Epithelial cell of prostate (primary cell): ENCODE measurements around the gene NOL6.
A peak's percentile ranks its signal among the peaks of the same experiment; 100 is the strongest.

Experiments
- DNase-seq: peaks from one replicate; pipeline ENCODE4 v3.0.0-alpha.2; 2011; ENCODE audit warnings: low read depth, low spot score
- H3K27ac ChIP-seq: fragments of 450-650 bp; 2 replicates; pipeline ENCODE4 v1.5.1; 2017; ENCODE audit warnings: mild to moderate bottlenecking

NOL6 gene

DNA sequence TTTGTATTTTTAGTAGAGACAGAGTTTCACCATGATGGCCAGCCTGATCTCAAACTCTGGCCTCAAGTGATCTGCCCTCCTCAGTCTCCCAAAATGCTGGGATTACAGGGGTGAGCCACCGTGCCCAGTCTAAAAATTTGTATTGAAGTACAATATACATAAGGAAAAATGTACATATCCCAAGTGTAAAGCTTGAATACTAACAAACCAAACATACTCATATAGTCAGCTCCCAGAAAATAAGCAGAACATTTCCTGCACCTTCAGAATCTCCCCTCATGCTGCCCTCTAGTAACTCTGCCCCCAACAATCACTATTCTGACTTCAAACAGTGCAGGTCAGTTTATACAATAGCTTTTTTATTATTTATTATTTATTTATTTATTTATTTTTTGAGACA lies 1.6 kb upstream of the NOL6 start:
- no peak for DNase-seq
- no peak overlapping the region for H3K27ac ChIP-seq

GRCh38 chr9:33472881-33473615 lies 676 bp downstream of the NOL6 start:
- no peak overlapping the region for H3K27ac ChIP-seq

DNA sequence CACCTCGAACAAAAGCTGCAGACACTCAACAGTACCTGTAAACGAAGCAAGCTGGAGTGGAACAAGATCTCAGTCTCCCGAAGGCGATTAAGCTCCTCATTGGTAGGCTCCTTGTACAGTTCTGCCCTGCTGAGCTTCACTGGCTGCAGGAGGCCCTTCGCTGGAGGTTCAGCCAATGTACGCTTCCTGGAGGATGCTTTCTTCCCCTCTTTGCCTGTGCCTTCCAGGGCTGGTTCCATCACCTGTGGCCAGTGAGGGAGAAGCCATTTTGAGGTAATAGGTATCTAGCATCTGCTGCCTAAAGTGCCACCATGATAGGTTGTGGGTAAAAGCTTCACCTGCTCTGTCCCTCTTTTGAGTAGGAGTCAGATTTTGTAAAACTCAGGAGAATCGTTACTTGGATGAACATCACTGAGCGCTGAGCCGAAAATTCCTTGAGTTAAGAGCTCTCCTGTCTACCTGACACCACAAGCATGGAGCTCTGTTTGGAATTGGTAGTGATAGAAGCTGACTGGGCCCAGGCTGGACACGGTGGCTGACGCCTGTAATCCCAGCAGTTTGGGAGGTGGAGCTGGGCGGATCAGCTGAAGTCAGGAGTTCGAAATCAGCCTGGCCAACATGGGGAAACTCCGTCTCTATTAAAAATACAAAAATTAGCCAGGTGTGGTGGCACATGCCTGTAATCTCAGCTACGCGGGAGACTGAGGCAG lies 1.4 kb downstream of the NOL6 start:
- H3K27ac ChIP-seq, result no peak overlapping the region
- no peak for DNase-seq

More at GRCh38 chr9:33472881-33473615, 676 bp downstream of the NOL6 start:
- DNase-seq, result no peak

DNA sequence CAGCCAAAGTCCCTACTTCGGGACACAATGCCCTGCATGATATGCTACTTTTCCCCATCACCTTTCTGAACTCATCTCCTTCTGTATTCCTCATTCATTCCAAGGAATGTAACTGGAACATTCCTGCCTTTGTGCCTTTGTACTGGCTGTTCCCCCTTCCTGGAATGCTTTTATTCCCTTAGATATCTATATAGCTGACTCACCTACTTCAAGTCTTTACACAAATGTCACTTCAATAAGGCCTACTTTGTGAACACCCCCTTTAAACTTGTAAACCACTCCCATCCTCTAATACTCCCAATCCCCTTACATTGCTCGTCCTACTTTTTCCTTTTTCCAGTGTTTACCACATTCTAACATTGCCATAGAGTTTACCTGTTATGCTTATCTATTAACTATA lies 2.4 kb downstream of the NOL6 start:
- no peak for DNase-seq
- no peak overlapping the region for H3K27ac ChIP-seq

DNA sequence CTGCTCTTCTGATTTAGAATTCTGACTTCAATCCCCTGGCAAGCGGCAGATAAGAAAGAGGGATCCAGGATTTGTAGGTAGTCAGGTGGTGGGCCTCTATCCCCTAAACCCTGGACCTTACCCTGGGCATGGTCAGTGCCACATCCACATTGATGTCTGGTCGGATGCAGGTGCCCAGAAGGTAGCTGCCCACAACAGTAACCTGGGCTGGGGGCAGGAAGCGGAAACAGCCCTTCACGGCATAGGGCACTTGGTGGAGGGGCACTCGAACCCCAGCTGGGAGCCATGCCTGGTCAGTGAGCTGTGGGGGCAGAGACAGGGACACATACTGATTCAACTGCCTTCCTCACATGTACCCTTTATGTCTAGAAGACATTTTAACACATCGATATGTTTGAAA lies 3.8 kb downstream of the NOL6 start:
- no peak for DNase-seq
- H3K27ac ChIP-seq, result no peak overlapping the region

- no peak overlapping the region for H3K27ac ChIP-seq
- no peak for DNase-seq
These were observed 4.7 kb downstream of the NOL6 start for GRCh38 chr9:33468797-33469621.

DNA sequence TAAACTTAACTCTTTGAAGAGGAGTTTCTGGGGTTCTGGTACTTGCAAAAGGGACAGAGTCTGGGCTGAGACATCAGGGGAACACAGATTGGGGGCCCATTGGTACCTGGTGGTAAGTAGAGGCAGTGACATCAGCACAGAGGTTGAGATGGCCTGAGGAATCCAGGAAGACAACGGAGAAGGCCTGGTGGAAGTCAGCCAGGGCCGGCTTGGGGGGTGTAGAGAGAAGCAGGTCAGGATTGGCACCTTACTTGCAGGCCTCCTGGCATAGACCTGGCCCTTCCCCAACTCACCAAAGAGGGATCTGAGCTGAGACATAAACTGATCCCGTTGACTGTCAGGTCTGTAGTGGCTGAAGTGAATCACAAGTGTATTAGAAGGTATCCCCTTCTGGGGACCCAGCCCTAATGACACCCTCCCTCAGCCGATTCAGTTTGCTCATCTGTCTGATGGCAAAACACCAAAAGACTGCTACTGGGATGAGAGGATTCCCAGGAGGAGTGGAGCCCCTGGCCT lies 5.5 kb downstream of the NOL6 start:
- no peak overlapping the region for H3K27ac ChIP-seq
- DNase-seq, result no peak

DNA sequence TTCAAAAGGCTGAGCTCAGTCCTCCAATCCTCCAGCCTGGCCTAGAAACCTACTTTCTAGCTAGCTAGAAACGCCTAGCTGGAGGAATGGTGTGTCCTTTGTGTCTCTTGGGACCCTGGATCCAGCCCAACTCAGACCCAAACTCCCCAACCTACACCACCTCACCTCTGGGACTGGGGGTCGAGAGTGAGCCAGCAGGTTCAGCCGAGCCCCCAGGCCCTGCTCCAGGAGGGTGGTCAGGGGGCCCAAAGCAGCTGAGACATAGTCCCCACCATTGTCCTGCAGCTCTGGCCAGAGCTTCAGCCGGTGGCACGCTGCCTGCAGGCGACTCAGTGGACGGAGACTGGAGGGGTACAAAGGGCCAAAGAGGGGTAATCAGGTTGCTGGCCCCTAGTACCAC lies 6.2 kb downstream of the NOL6 start:
- H3K27ac ChIP-seq, result no peak overlapping the region
- DNase-seq, result no peak

GRCh38 chr9:33466565-33467495 lies 6.9 kb downstream of the NOL6 start:
- no peak overlapping the region for H3K27ac ChIP-seq
- no peak for DNase-seq

DNA sequence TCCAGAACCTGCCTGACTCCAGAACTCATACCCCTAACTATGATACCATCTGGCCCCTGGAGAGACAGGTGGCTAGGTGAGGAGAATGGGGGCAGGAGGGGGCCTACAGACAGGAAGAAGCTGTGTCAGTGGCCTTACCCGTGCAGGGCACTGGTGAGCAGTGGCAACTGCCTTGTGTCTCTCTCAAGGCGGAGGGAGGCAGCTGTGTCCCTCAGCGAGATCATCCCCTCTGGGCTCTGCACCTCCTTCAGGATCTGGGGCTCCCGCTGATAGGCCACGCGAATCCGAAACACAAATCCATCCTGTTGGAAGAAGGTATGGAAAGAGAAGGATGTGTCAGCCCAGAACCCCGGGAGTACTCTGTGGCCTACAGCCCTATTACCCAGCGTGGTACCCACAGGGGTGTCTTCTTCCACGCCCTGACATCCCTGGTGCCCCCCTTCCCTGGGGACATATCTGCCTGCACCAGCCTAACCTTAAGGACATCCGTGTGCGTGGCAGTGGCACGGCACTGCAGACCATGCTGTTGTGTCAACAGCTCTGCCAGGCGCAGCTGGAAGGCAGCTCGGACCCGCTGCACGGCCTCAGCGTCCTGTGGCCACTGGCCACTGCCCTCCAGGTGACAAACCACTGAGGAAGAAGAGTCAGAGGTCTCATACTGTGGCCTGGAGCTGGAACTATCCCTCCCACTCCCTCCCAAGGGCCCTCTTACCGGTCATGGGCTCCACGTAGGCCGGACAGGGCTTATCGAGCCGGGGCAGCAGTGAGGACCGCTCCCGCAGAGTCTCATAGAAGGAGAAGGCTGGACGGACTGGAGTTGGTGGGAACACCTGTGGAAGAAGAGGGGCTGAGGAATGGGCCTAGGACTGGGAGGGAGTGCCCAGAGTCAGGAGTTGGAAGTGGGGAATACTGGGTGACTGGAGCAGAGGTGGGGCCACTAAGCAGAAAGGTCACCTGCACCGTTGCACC lies 7.8 kb downstream of the NOL6 start:
- H3K27ac ChIP-seq, result no peak overlapping the region
- no peak for DNase-seq

DNA sequence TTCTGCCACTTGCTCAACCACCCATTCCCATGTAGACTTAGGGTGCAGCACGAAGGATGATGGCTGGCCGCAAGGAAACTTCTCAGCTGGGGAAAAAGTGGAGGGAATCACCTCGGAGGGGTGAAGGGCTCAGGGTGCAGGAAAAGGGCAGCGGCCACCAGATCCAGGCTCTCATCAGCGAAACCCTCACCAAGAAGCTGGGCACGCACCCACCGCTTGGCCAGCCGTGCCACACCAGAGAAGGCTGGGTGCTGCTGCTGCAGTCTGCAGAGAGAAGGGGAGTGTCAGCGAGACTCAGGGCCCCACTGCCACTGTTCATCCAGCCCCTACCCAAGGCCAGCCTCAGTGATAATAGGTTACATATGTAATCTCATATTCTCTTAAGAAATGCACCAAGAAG lies 8.6 kb downstream of the NOL6 start:
- no peak overlapping the region for H3K27ac ChIP-seq
- DNase-seq, result no peak

- H3K27ac ChIP-seq, result no peak overlapping the region
- no peak for DNase-seq
These were observed 9.6 kb downstream of the NOL6 start for GRCh38 chr9:33464045-33464636.

GRCh38 chr9:33463151-33463550 lies 10.6 kb downstream of the NOL6 start:
- DNase-seq, result no peak
- no peak overlapping the region for H3K27ac ChIP-seq

GRCh38 chr9:33461492-33461891 lies 12.2 kb downstream of the NOL6 start:
- no peak for DNase-seq
- no peak overlapping the region for H3K27ac ChIP-seq

GRCh38 chr9:33460854-33461253 lies 12.9 kb downstream of the NOL6 start:
- no peak for DNase-seq
- no peak overlapping the region for H3K27ac ChIP-seq

- no peak for DNase-seq
- H3K27ac ChIP-seq, result peak overlapping the region; percentile 77
These were observed 14.6 kb downstream of the NOL6 start for GRCh38 chr9:33459115-33459514.

GRCh38 chr9:33458444-33458843 lies 15.3 kb downstream of the NOL6 start:
- peak; percentile 50 for DNase-seq
- H3K27ac ChIP-seq, result peak overlapping the region; percentile 77

- no peak for DNase-seq
- no peak overlapping the region for H3K27ac ChIP-seq
These were observed 17.8 kb downstream of the NOL6 start for GRCh38 chr9:33455945-33456344.
